HCT116 (cell line): Measurements from ENCODE around the gene DPYSL5. TPM values are rescaled to one million over a fixed set of nuclear protein-coding genes. Genes with fewer than 3 reads are reported as not detected.

ENCODE experiments used
- ATAC-seq: fragments of 200-7000 bp; cut with Tn5 transposase; 2 replicates; pipeline ENCODE4 v1.9.1; 2020; ENCODE audit warnings: mild to moderate bottlenecking, moderate library complexity
- BruUV-seq: library from RNA; stranded (reverse); fragments of 400-500 nt; replicated peaks from 2 replicates; lab custom pipeline; 2021; lab: Mats Ljungman, UMichigan
- CTCF ChIA-PET: fragments of 300-600 bp; sonication (Branson Sonifier 250); formaldehyde crosslinking; loops from one replicate; lab custom pipeline; 2021; ENCODE audit warnings: antibody characterized with exemption; lab: Charles Lee
- POLR2A ChIA-PET: fragments of 300-600, 350-600 bp; sonication (Branson Sonifier 250); formaldehyde crosslinking; loops from one replicate; lab custom pipeline; 2021; ENCODE audit warnings: antibody characterized with exemption; lab: Charles Lee
- RAD21 ChIA-PET, 2 experiments: fragments of 300-600 bp; sonication (Branson Sonifier 250); formaldehyde crosslinking; loops; one replicate each; lab custom pipeline; 2023; ENCODE audit warnings: low total read pairs in 2 of 2; ENCODE audit not compliant: uncharacterized antibody in 2 of 2, unreplicated experiment in 2 of 2, low non-redundant PET in 1 of 2; lab: Charles Lee
- DNase-seq: peaks from one replicate; pipeline ENCODE4 v3.0.0-alpha.2; 2010; ENCODE audit warnings: low read depth, low spot score
- H2AFZ ChIP-seq: fragments of 200-600 bp; shearing (Covaris generic), sonication (generic); 2 replicates; pipeline ENCODE4 v1.6.1; 2017; ENCODE audit warnings: low read depth, mixed run types, mixed read lengths, antibody characterized with exemption, low read length; ENCODE audit not compliant: poor library complexity, severe bottlenecking
- H3K27ac ChIP-seq: 2 replicates; pipeline ENCODE4 v1.5.1; 2012; ENCODE audit warnings: low read depth, low read length
- H3K27me3 ChIP-seq: fragments of 200-600 bp; sonication (generic); 2 replicates; pipeline ENCODE4 v1.6.1; 2016; ENCODE audit warnings: mixed run types, low read length, mixed read lengths; ENCODE audit not compliant: insufficient read depth
- H3K36me3 ChIP-seq, 2 experiments: fragments of 200-500 bp in 1 of 2; fragments of 200-600 bp in 1 of 2; sonication (Bioruptor generic) in 1 of 2; sonication (generic) in 1 of 2; 2 replicates each; pipeline versions ENCODE4 v1.5.1 to v1.6.1; 2014 to 2016; ENCODE audit warnings: low read length in 2 of 2, inconsistent platforms in 1 of 2, mixed read lengths in 1 of 2, mixed run types in 1 of 2; ENCODE audit not compliant: insufficient read depth in 2 of 2, control insufficient read depth in 1 of 2
- H3K4me1 ChIP-seq, 2 experiments: fragments of 200-600 bp in 1 of 2; sonication (generic) in 1 of 2; 2 replicates each; pipeline versions ENCODE4 v1.5.1 to v1.6.1; 2012 to 2017; ENCODE audit warnings: low read length in 2 of 2, inconsistent platforms in 1 of 2, mild to moderate bottlenecking in 1 of 2, mixed read lengths in 1 of 2, mixed run types in 1 of 2, moderate library complexity in 1 of 2; ENCODE audit not compliant: insufficient read depth in 2 of 2, control insufficient read depth in 1 of 2
- H3K4me2 ChIP-seq: fragments of 200-600 bp; sonication (generic); 2 replicates; pipeline ENCODE4 v1.6.1; 2017; ENCODE audit warnings: mixed run types, low read length, mixed read lengths
- H3K4me3 ChIP-seq, 2 experiments: fragments of 200-600 bp in 1 of 2; sonication (generic) in 1 of 2; replicated peaks in 1 of 2; 2 replicates each; pipeline ENCODE4 v1.5.1; 2011 to 2016; ENCODE audit warnings: low read length in 2 of 2, control low read depth in 1 of 2, low read depth in 1 of 2, mild to moderate bottlenecking in 1 of 2, mixed read lengths in 1 of 2, mixed run types in 1 of 2
- H3K79me2 ChIP-seq: fragments of 200-600 bp; sonication (generic); 2 replicates; pipeline ENCODE4 v1.6.1; 2017; ENCODE audit warnings: mild to moderate bottlenecking, mixed run types, low read length, moderate library complexity, mixed read lengths; ENCODE audit not compliant: insufficient read depth
- H3K9ac ChIP-seq: fragments of 200-600 bp; sonication (generic); 2 replicates; pipeline ENCODE4 v1.6.1; 2016; ENCODE audit warnings: low read length, mixed read lengths
- H3K9me2 ChIP-seq: fragments of 200-600 bp; sonication (generic), shearing (Covaris generic); 2 replicates; pipeline ENCODE4 v1.6.1; 2017; ENCODE audit warnings: mixed run types, mild to moderate bottlenecking, moderate library complexity; ENCODE audit not compliant: insufficient read depth
- H3K9me3 ChIP-seq, 2 experiments: fragments of 200-500 bp in 1 of 2; fragments of 200-600 bp in 1 of 2; sonication (Bioruptor generic) in 1 of 2; sonication (generic) in 1 of 2; 2 replicates each; pipeline ENCODE4 v1.6.1; 2014 to 2017; ENCODE audit warnings: low read length in 2 of 2, mixed read lengths in 2 of 2, inconsistent platforms in 1 of 2, low read depth in 1 of 2, mild to moderate bottlenecking in 1 of 2, mixed run types in 1 of 2, moderate library complexity in 1 of 2; ENCODE audit not compliant: control insufficient read depth in 1 of 2, insufficient read depth in 1 of 2
- H4K20me1 ChIP-seq: fragments of 200-600 bp; sonication (generic), shearing (Covaris generic); 2 replicates; pipeline ENCODE4 v1.6.1; 2017; ENCODE audit warnings: mixed run types, mild to moderate bottlenecking, moderate library complexity; ENCODE audit not compliant: insufficient read depth
- ATF3 ChIP-seq: IDR thresholded peaks from 2 replicates; pipeline ENCODE4 v1.6.1; 2012
- CEBPB ChIP-seq: IDR thresholded peaks from 2 replicates; pipeline ENCODE4 v1.6.1; 2012; ENCODE audit warnings: low read depth
- CTCF ChIP-seq, 3 experiments: fragments of 200-600 bp in 1 of 3; sonication (generic) in 1 of 3; IDR thresholded peaks in 2 of 3; conservative IDR thresholded peaks in 1 of 3; 2 replicates each; pipeline ENCODE4 v1.5.1; 2012 to 2017; ENCODE audit warnings: low read depth in 2 of 3, low read length in 2 of 3, antibody characterized with exemption in 1 of 3, borderline replicate concordance in 1 of 3, control low read depth in 1 of 3, mild to moderate bottlenecking in 1 of 3, mixed read lengths in 1 of 3, mixed run types in 1 of 3, moderate library complexity in 1 of 3; ENCODE audit not compliant: insufficient read depth in 1 of 3
- EGR1 ChIP-seq: IDR thresholded peaks from 2 replicates; pipeline ENCODE4 v1.6.1; 2012; ENCODE audit warnings: low read depth
- ELF1 ChIP-seq: IDR thresholded peaks from 2 replicates; pipeline ENCODE4 v1.6.1; 2012; ENCODE audit warnings: low read depth, borderline replicate concordance
- EZH2 ChIP-seq: fragments of 200-600 bp; sonication (generic); IDR thresholded peaks from 2 replicates; pipeline ENCODE4 v1.6.1; 2017; ENCODE audit warnings: antibody characterized with exemption, mixed run types
- FOSL1 ChIP-seq: IDR thresholded peaks from 2 replicates; pipeline ENCODE4 v1.6.1; 2012; ENCODE audit warnings: low read depth
- POLR2A ChIP-seq: IDR thresholded peaks from 2 replicates; pipeline ENCODE4 v1.7.0; 2011; ENCODE audit warnings: borderline replicate concordance; ENCODE audit not compliant: insufficient read depth, insufficient read length; ENCODE audit errors: extremely low read depth
- POLR2AphosphoS5 ChIP-seq: IDR thresholded peaks from 2 replicates; pipeline ENCODE4 v1.6.1; 2011; ENCODE audit warnings: mild to moderate bottlenecking, low read depth, low read length, moderate library complexity
- RAD21 ChIP-seq: IDR thresholded peaks from 2 replicates; pipeline ENCODE4 v1.6.1; 2012; ENCODE audit warnings: low read depth, mild to moderate bottlenecking
- REST ChIP-seq: IDR thresholded peaks from 2 replicates; pipeline ENCODE4 v1.6.1; 2012; ENCODE audit warnings: low read depth
- SIN3A ChIP-seq: IDR thresholded peaks from 2 replicates; pipeline ENCODE4 v1.6.1; 2012; ENCODE audit warnings: low read depth
- SP1 ChIP-seq: IDR thresholded peaks from 2 replicates; pipeline ENCODE4 v1.6.1; 2012; ENCODE audit warnings: low read depth
- SRF ChIP-seq: IDR thresholded peaks from 2 replicates; pipeline ENCODE4 v1.6.1; 2012; ENCODE audit warnings: low read depth
- TCF7L2 ChIP-seq: IDR thresholded peaks from 2 replicates; pipeline ENCODE4 v1.7.0; 2011; ENCODE audit warnings: borderline replicate concordance, inconsistent platforms; ENCODE audit not compliant: insufficient read depth, insufficient read length; ENCODE audit errors: extremely low read depth
- ZBTB33 ChIP-seq: IDR thresholded peaks from 2 replicates; pipeline ENCODE4 v1.6.1; 2011; ENCODE audit warnings: mild to moderate bottlenecking, low read length, moderate library complexity; ENCODE audit not compliant: insufficient replicate concordance; ENCODE audit errors: extremely low read depth
- ZFX ChIP-seq: fragments of 450-650 bp; IDR thresholded peaks from 2 replicates; pipeline ENCODE4 v1.6.1; 2017
- ZNF274 ChIP-seq: fragments of 200-500 bp; sonication (Bioruptor generic); IDR thresholded peaks from 2 replicates; pipeline ENCODE4 v1.6.1; 2014; ENCODE audit warnings: mild to moderate bottlenecking, low read depth, low read length, inconsistent platforms
- intact Hi-C: fragments of 100-400 bp; cut with micrococcal nuclease; formaldehyde crosslinking; loops from 2 replicates; pipeline ENCODE4 v1.10.0; 2022
- total RNA-seq: library from RNA; stranded (reverse); gene quantifications from one replicate; pipeline ENCODE4 v1.2.1, GENCODE V29; 2021; ENCODE audit not compliant: unreplicated experiment

The DPYSL5 gene
- total RNA-seq, 1 experiment from 2014 or later = 8.4 TPM

- ChIA-PET POLR2A (no interaction called here), RAD21 (no interaction called here), CTCF (no interaction called here)
- Histone ChIP-seq H2AFZ (no peak overlapping the region), H3K27ac (no peak overlapping the region), H3K9me2 (no peaks in the 10 kb centered on the region), H3K79me2 (no peaks in the 10 kb centered on the region), H3K9me3 (no peaks in the 10 kb centered on the region), H3K36me3 (no peaks in the 10 kb centered on the region), H3K4me1 (no peaks in the 10 kb centered on the region), H3K4me3 (no peak overlapping the region), H3K4me2 (no peak overlapping the region), H3K27me3 (no peaks in the 10 kb centered on the region), H4K20me1 (no peaks in the 10 kb centered on the region), H3K9ac (no peak overlapping the region)
- BruUV-seq = no TSS peak
- DNase-seq (no peak), ATAC-seq (no peak)
- intact Hi-C loops = no loop called here
- no peak for TF ChIP-seq SRF
- TF ChIP-seq RAD21 = no peak
- TF ChIP-seq CEBPB = no peak
- no peak for TF ChIP-seq ZNF274
- TF ChIP-seq POLR2A = no peak
- TF ChIP-seq EGR1 = no peak
- no peak for TF ChIP-seq ZBTB33
- no peak for TF ChIP-seq SIN3A
- TF ChIP-seq FOSL1 = no peak
- TF ChIP-seq EZH2 = no peak
- no peak for TF ChIP-seq ZFX
- no peak for TF ChIP-seq POLR2AphosphoS5
- TF ChIP-seq ATF3 = no peak
- TF ChIP-seq CTCF (IDR thresholded peaks at IDR 0.05 in 2 of 3, conservative IDR thresholded peaks at IDR 0.05 in 1 of 3; ENCODE audit: borderline replicate concordance in 1 of 3, insufficient read depth in 1 of 3, low read depth in 2 of 3, low read length in 2 of 3) = no peak
- no peak for TF ChIP-seq SP1
- TF ChIP-seq TCF7L2 = no peak
- no peak for TF ChIP-seq ELF1
- TF ChIP-seq REST = no peak
These were observed 66.9 kb downstream of the DPYSL5 start for GRCh38 chr2:26914659-26915310.
